Upper lobe of right lung (tissue), 1 donor: Measurements from ENCODE around the gene TENM4. TPM values are rescaled to one million over a fixed set of nuclear protein-coding genes. Genes with fewer than 3 reads are reported as not detected.

ENCODE experiments used
- ATAC-seq: fragments of 200-7000 bp; cut with Tn5 transposase; one replicate; pipeline ENCODE4 v1.9.1; 2020; ENCODE audit warnings: mild to moderate bottlenecking, moderate library complexity
- DNase-seq: peaks from one replicate; pipeline ENCODE4 v3.0.0-alpha.2; 2020
- H3K27ac ChIP-seq: fragments of 200-600 bp; one replicate; pipeline ENCODE4 v1.8.0; 2022
- H3K27me3 ChIP-seq: fragments of 200-600 bp; one replicate; pipeline ENCODE4 v1.8.0; 2022; ENCODE audit warnings: mild to moderate bottlenecking
- H3K36me3 ChIP-seq: fragments of 200-600 bp; one replicate; pipeline ENCODE4 v1.8.0; 2022
- H3K4me1 ChIP-seq: fragments of 200-600 bp; one replicate; pipeline ENCODE4 v1.8.0; 2022
- H3K4me3 ChIP-seq: fragments of 200-600 bp; one replicate; pipeline ENCODE4 v1.8.0; 2022; ENCODE audit warnings: mild to moderate bottlenecking
- H3K9me3 ChIP-seq: fragments of 200-600 bp; one replicate; pipeline ENCODE4 v1.8.0; 2022
- CTCF ChIP-seq: fragments of 200-600 bp; IDR thresholded peaks from one replicate; pipeline ENCODE4 v1.8.0; 2022; ENCODE audit warnings: antibody characterized with exemption
- intact Hi-C: fragments of 100-400 bp; cut with DNase I; formaldehyde crosslinking; loops from one replicate; pipeline ENCODE4 v1.11.0; 2022
- total RNA-seq: library from RNA; stranded (reverse); fragmentation: NEBNext Ultra II Directional; extraction: Animal tissue kit (Norgen Biotek cat#: 25700); gene quantifications from one replicate; pipeline ENCODE4 v1.2.1, GENCODE V29; 2021
- donor health status: DM: no; HTN: yes; CAD: no; lungs with severe emphysema.

TENM4 gene
- total RNA-seq, 1 donor from 2014 or later = 4.3 TPM

- Histone ChIP-seq H3K4me1 (no peaks in the 10 kb centered on the region), H3K27me3 (no peaks in the 10 kb centered on the region), H3K27ac (no peak overlapping the region), H3K36me3 (no peaks in the 10 kb centered on the region), H3K9me3 (no peaks in the 10 kb centered on the region), H3K4me3 (no peak overlapping the region)
- intact Hi-C loops = no loop called here
- no peak for DNase-seq
- ATAC-seq = no peak
- TF ChIP-seq CTCF = no peak
These were observed 497.0 kb downstream of the TENM4 start for GRCh38 chr11:78943841-78944240.

- intact Hi-C loops = no loop called here
- Histone ChIP-seq H3K4me1 (no peaks in the 10 kb centered on the region), H3K36me3 (no peaks in the 10 kb centered on the region), H3K4me3 (no peak overlapping the region), H3K9me3 (no peaks in the 10 kb centered on the region), H3K27ac (no peak overlapping the region), H3K27me3 (no peaks in the 10 kb centered on the region)
- TF ChIP-seq CTCF = no peak
- no peak for ATAC-seq
- DNase-seq = no peak
These were observed 497.7 kb downstream of the TENM4 start for GRCh38 chr11:78943154-78943553.

- H3K4me3 ChIP-seq = no peak overlapping the region
- TF ChIP-seq CTCF = no peak
- H3K27me3 ChIP-seq = no peaks in the 10 kb centered on the region
- H3K9me3 ChIP-seq = no peaks in the 10 kb centered on the region
- DNase-seq (peak; percentile 64), ATAC-seq (peak; percentile 54)
- H3K27ac ChIP-seq = no peak overlapping the region
- no peaks in the 10 kb centered on the region for H3K4me1 ChIP-seq
- intact Hi-C loops = no loop called here
- no peaks in the 10 kb centered on the region for H3K36me3 ChIP-seq
These were observed 499.5 kb downstream of the TENM4 start for GRCh38 chr11:78941226-78941851.

GRCh38 chr11:78940500-78941225, 500.2 kb downstream of the TENM4 start:
- DNase-seq = no peak
- intact Hi-C loops = no loop called here
- no peaks in the 10 kb centered on the region for H3K27me3 ChIP-seq
- no peak overlapping the region for H3K4me3 ChIP-seq
- no peak for TF ChIP-seq CTCF
- H3K4me1 ChIP-seq = peaks cover 4% of the 10 kb centered on the region
- ATAC-seq = no peak
- H3K9me3 ChIP-seq = no peaks in the 10 kb centered on the region
- H3K36me3 ChIP-seq = no peaks in the 10 kb centered on the region
- no peak overlapping the region for H3K27ac ChIP-seq

- Histone ChIP-seq H3K27me3 (no peaks in the 10 kb centered on the region), H3K4me1 (peaks cover 4% of the 10 kb centered on the region), H3K4me3 (no peak overlapping the region), H3K36me3 (no peaks in the 10 kb centered on the region), H3K9me3 (no peaks in the 10 kb centered on the region), H3K27ac (no peak overlapping the region)
- intact Hi-C loops = no loop called here
- no peak for DNase-seq
- no peak for ATAC-seq
- no peak for TF ChIP-seq CTCF
These were observed 501.9 kb downstream of the TENM4 start for GRCh38 chr11:78938971-78939370.
